SU-DHL-6 (cell line): Measurements from ENCODE around the gene SRPRB.

Experiments used
- H2AFZ ChIP-seq: fragments of 200-600 bp; sonication (generic); 2 replicates; pipeline ENCODE4 v1.6.1; 2014; ENCODE audit warnings: low read depth, mild to moderate bottlenecking, moderate library complexity, mixed read lengths, antibody characterized with exemption, low read length; ENCODE audit not compliant: severe bottlenecking
- H3F3A ChIP-seq: fragments of 200-600 bp; shearing (Covaris generic); 2 replicates; pipeline ENCODE4 v1.6.0; 2016; ENCODE audit warnings: antibody characterized with exemption, mild to moderate bottlenecking; ENCODE audit not compliant: insufficient read depth
- H3K27ac ChIP-seq: fragments of 200-600 bp; sonication (generic); 2 replicates; pipeline ENCODE4 v1.5.1; 2016; ENCODE audit warnings: low read depth, mild to moderate bottlenecking, low read length, moderate library complexity, mixed read lengths
- H3K27me3 ChIP-seq: fragments of 200-600 bp; sonication (generic), shearing (Covaris generic); 2 replicates; pipeline ENCODE4 v1.6.0; 2014; ENCODE audit warnings: mild to moderate bottlenecking, low read length
- H3K36me3 ChIP-seq: fragments of 200-600 bp; sonication (generic); 2 replicates; pipeline ENCODE4 v1.6.1; 2014; ENCODE audit warnings: mild to moderate bottlenecking, low read length, mixed read lengths
- H3K4me2 ChIP-seq: fragments of 300-600, 200-600 bp; shearing (Covaris generic), sonication (generic); 2 replicates; pipeline ENCODE4 v1.6.0; 2014; ENCODE audit warnings: low read length, low read depth, mild to moderate bottlenecking; ENCODE audit not compliant: poor library complexity, severe bottlenecking
- H3K4me3 ChIP-seq: fragments of 200-600 bp; sonication (generic); 2 replicates; pipeline ENCODE4 v1.5.1; 2014; ENCODE audit warnings: antibody characterized with exemption, low read length, mild to moderate bottlenecking, mixed read lengths; ENCODE audit not compliant: insufficient read depth, poor library complexity, severe bottlenecking
- H3K79me2 ChIP-seq: fragments of 200-600 bp; sonication (generic); 2 replicates; pipeline ENCODE4 v1.6.1; 2014; ENCODE audit warnings: mild to moderate bottlenecking, low read length, moderate library complexity; ENCODE audit not compliant: insufficient read depth
- H3K9ac ChIP-seq: fragments of 200-600 bp; sonication (generic); 2 replicates; pipeline ENCODE4 v1.7.0; 2014; ENCODE audit warnings: mild to moderate bottlenecking, low read length
- H3K9me2 ChIP-seq: fragments of 200-600 bp; sonication (generic); replicated peaks from 2 replicates; pipeline ENCODE4 v1.6.1; 2014; ENCODE audit warnings: low read length; ENCODE audit not compliant: insufficient read depth
- H3K9me3 ChIP-seq: fragments of 200-600 bp; sonication (generic); 2 replicates; pipeline ENCODE4 v1.6.1; 2014; ENCODE audit warnings: low read length, mixed read lengths; ENCODE audit not compliant: insufficient read depth
- H4K20me1 ChIP-seq: fragments of 200-600 bp; sonication (generic); 2 replicates; pipeline ENCODE4 v1.6.1; 2014; ENCODE audit warnings: low read depth, mild to moderate bottlenecking, antibody characterized with exemption, low read length, moderate library complexity, mixed read lengths
- CTCF ChIP-seq: fragments of 200-600 bp; sonication (generic); IDR thresholded peaks from one replicate; pipeline ENCODE4 v1.5.1; 2017; ENCODE audit warnings: antibody characterized with exemption, mild to moderate bottlenecking, low read length, moderate library complexity; ENCODE audit not compliant: insufficient read depth, poor library complexity, severe bottlenecking
- EZH2phosphoT487 ChIP-seq: fragments of 200-600 bp; sonication (generic), shearing (Covaris generic); conservative IDR thresholded peaks from 2 replicates; pipeline ENCODE4 v1.6.1; 2018; ENCODE audit warnings: mild to moderate bottlenecking, antibody characterized with exemption, low read length, moderate library complexity, mixed read lengths

SRPRB gene

DNA sequence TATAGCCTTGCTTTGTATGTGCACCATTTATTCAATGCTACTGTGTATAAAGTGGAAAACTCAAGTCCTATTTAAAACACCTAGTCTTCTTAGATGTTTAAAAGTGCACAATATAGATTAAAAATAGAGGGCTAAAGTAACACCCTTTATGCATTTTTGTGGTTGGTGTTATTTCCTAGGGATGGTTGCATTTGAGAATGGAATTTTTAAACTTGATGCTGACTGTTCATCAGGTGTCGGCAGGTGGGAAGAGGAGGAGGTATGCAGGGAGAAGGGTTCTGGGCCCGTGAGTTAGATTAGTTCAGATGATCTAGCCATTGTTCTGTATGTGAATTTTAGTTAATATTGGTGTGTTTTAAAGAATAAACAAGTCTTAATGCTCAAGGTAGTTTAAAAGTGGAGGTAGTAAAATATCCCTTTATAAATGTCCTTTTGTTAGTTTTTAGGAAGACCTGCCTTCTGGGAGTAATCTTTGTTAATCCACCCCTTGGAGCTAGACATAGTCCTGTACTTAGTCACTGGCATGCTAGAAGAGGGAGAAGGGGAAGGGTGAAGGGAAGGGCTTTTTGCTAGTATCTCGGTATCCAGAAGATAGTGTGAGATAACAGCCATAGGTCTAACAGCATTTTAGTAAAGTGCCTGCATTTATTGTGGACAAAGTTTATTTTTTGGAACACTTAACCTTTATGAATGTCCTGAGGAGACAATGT lies 8.1 kb upstream of the SRPRB start:
- Histone ChIP-seq H3K79me2 (no peaks in the 10 kb centered on the region), H3K36me3 (no peaks in the 10 kb centered on the region), H3K4me2 (no peak overlapping the region), H3K4me3 (no peak overlapping the region), H2AFZ (no peak overlapping the region), H3K9ac (no peak overlapping the region), H3K9me2 (no peaks in the 10 kb centered on the region), H3F3A (no peaks in the 10 kb centered on the region), H3K27ac (no peak overlapping the region), H4K20me1 (no peaks in the 10 kb centered on the region), H3K9me3 (peaks cover 13% of the 10 kb centered on the region; the same call in 1 of the 2 replicates), H3K27me3 (no peaks in the 10 kb centered on the region)
- TF ChIP-seq EZH2phosphoT487 (no peak), CTCF (no peak)

GRCh38 chr3:133799794-133800585 lies 5.6 kb upstream of the SRPRB start:
- no peak overlapping the region for H3K27ac ChIP-seq
- no peak overlapping the region for H2AFZ ChIP-seq
- H3K36me3 ChIP-seq, result no peaks in the 10 kb centered on the region
- H3K79me2 ChIP-seq, result no peaks in the 10 kb centered on the region
- H3K4me2 ChIP-seq, result no peak overlapping the region
- H3K27me3 ChIP-seq, result no peaks in the 10 kb centered on the region
- no peaks in the 10 kb centered on the region for H4K20me1 ChIP-seq
- peaks cover 9% of the 10 kb centered on the region; the same call in 1 of the 2 replicates for H3K9me3 ChIP-seq
- H3K4me3 ChIP-seq, result no peak overlapping the region
- H3F3A ChIP-seq, result no peaks in the 10 kb centered on the region
- no peak overlapping the region for H3K9ac ChIP-seq
- no peaks in the 10 kb centered on the region for H3K9me2 ChIP-seq
- TF ChIP-seq CTCF (no peak), EZH2phosphoT487 (no peak)

- TF ChIP-seq CTCF, result no peak
- no peak for TF ChIP-seq EZH2phosphoT487
- no peak overlapping the region for H3K27ac ChIP-seq
- H3K36me3 ChIP-seq, result peaks cover 11% of the 10 kb centered on the region; the same call in 1 of the 2 replicates
- H2AFZ ChIP-seq, result no peak overlapping the region
- H3K27me3 ChIP-seq, result no peaks in the 10 kb centered on the region
- no peaks in the 10 kb centered on the region for H4K20me1 ChIP-seq
- no peaks in the 10 kb centered on the region for H3K9me3 ChIP-seq
- no peak overlapping the region for H3K4me2 ChIP-seq
- H3K9ac ChIP-seq, result no peak overlapping the region
- H3K4me3 ChIP-seq, result no peak overlapping the region
- no peaks in the 10 kb centered on the region for H3F3A ChIP-seq
- no peaks in the 10 kb centered on the region for H3K9me2 ChIP-seq
- H3K79me2 ChIP-seq, result peaks cover 24% of the 10 kb centered on the region
Observed at GRCh38 chr3:133803469-133803868, 2.1 kb upstream of the SRPRB start.
